Endodermal cell (in vitro differentiated cells): Measurements from ENCODE around the gene EDRF1. TPM values are rescaled to one million over a fixed set of nuclear protein-coding genes. Genes with fewer than 3 reads are reported as not detected.

ENCODE experiments used
- DNase-seq: peaks from one replicate; pipeline ENCODE4 v3.0.0-alpha.2; 2017
- H3K27ac ChIP-seq: 2 replicates; pipeline ENCODE4 v1.5.1; 2013; ENCODE audit warnings: mild to moderate bottlenecking, low read depth, low read length, moderate library complexity
- H3K27me3 ChIP-seq: 2 replicates; pipeline ENCODE4 v1.6.1; 2013; ENCODE audit warnings: mild to moderate bottlenecking, low read length, moderate library complexity; ENCODE audit not compliant: insufficient read depth, control insufficient read depth, poor library complexity, severe bottlenecking
- H3K36me3 ChIP-seq: 2 replicates; pipeline ENCODE4 v1.7.0; 2013; ENCODE audit warnings: mild to moderate bottlenecking, low read length, moderate library complexity; ENCODE audit not compliant: control insufficient read depth, insufficient read depth
- H3K4me1 ChIP-seq: one replicate; pipeline ENCODE4 v1.7.0; 2013; ENCODE audit warnings: low read length; ENCODE audit not compliant: control insufficient read depth, insufficient read depth
- H3K4me3 ChIP-seq: 2 replicates; pipeline ENCODE4 v1.5.1; 2013; ENCODE audit warnings: mild to moderate bottlenecking, low read length, moderate library complexity
- H3K9ac ChIP-seq: 2 replicates; pipeline ENCODE4 v1.6.1; 2013; ENCODE audit warnings: mild to moderate bottlenecking, low read length, moderate library complexity; ENCODE audit not compliant: poor library complexity, severe bottlenecking; ENCODE audit errors: extremely low read depth
- H3K9me3 ChIP-seq: 2 replicates; pipeline ENCODE4 v1.6.1; 2013; ENCODE audit warnings: mild to moderate bottlenecking, low read length, moderate library complexity; ENCODE audit not compliant: control insufficient read depth
- H3K27ac Mint-ChIP-seq: 2 replicates; pipeline ENCODE4 v1.8.0; 2020; ENCODE audit warnings: mixed read lengths
- H3K27me3 Mint-ChIP-seq: 2 replicates; pipeline ENCODE4 v1.8.0; 2021; ENCODE audit warnings: mild to moderate bottlenecking, mixed read lengths; ENCODE audit not compliant: insufficient read depth
- H3K36me3 Mint-ChIP-seq: 2 replicates; pipeline ENCODE4 v1.8.0; 2020; ENCODE audit warnings: low read depth, mixed read lengths
- H3K4me1 Mint-ChIP-seq: 2 replicates; pipeline ENCODE4 v1.8.0; 2020; ENCODE audit warnings: mixed read lengths
- H3K4me3 Mint-ChIP-seq: 2 replicates; pipeline ENCODE4 v1.8.0; 2020; ENCODE audit warnings: mild to moderate bottlenecking, moderate library complexity, mixed read lengths
- H3K9me3 Mint-ChIP-seq: 2 replicates; pipeline ENCODE4 v1.8.0; 2020; ENCODE audit warnings: mild to moderate bottlenecking, mixed read lengths
- WGBS, 2 experiments: methylation state at CpG; one replicate each; pipeline versions ENCODE4 v1.1.5 to v1.1.7; 2013; ENCODE audit warnings: missing lambda C conversion rate in 2 of 2, mixed read lengths in 1 of 2; ENCODE audit not compliant: insufficient coverage in 1 of 2, insufficient read length in 1 of 2; 5-methylcytosine and 5-hydroxymethylcytosine counted together
- total RNA-seq, 2 donors: library from RNA; stranded (reverse); fragmentation: NEBNext Ultra II Directional in 1 of 2; extraction: Animal tissue kit (Norgen Biotek cat#: 25700) in 1 of 2; gene quantifications; 2 replicates in 1 of 2; 3 replicates in 1 of 2; pipeline ENCODE4 v1.2.1, GENCODE V29; 2021
- TF ChIP-seq, protein P1 (sequence below): fragments of 200-600 bp; sonication (generic); conservative IDR thresholded peaks from 2 replicates; pipeline ENCODE4 v1.5.0; 2021; ENCODE audit warnings: antibody characterized with exemption, mild to moderate bottlenecking

Gene EDRF1
- total RNA-seq, 2 donors from 2014 or later = 44.5 to 46.8 TPM

GRCh38 chr10:125726914-125727313 is 7.4 kb downstream of the EDRF1 start:
- H3K36me3 ChIP-seq = peaks cover 96% of the 10 kb centered on the region
- no peak overlapping the region for H3K27ac Mint-ChIP-seq
- H3K36me3 Mint-ChIP-seq = peaks cover 70% of the 10 kb centered on the region
- no peak for DNase-seq
- no peaks in the 10 kb centered on the region for H3K9me3 ChIP-seq
- no peaks in the 10 kb centered on the region for H3K27me3 ChIP-seq
- no peak overlapping the region for H3K9ac ChIP-seq
- H3K9me3 Mint-ChIP-seq = no peaks in the 10 kb centered on the region
- TF ChIP-seq, protein P1, sequence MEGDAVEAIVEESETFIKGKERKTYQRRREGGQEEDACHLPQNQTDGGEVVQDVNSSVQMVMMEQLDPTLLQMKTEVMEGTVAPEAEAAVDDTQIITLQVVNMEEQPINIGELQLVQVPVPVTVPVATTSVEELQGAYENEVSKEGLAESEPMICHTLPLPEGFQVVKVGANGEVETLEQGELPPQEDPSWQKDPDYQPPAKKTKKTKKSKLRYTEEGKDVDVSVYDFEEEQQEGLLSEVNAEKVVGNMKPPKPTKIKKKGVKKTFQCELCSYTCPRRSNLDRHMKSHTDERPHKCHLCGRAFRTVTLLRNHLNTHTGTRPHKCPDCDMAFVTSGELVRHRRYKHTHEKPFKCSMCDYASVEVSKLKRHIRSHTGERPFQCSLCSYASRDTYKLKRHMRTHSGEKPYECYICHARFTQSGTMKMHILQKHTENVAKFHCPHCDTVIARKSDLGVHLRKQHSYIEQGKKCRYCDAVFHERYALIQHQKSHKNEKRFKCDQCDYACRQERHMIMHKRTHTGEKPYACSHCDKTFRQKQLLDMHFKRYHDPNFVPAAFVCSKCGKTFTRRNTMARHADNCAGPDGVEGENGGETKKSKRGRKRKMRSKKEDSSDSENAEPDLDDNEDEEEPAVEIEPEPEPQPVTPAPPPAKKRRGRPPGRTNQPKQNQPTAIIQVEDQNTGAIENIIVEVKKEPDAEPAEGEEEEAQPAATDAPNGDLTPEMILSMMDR = no peak
- H3K27ac ChIP-seq = no peak overlapping the region
- no peaks in the 10 kb centered on the region for H3K27me3 Mint-ChIP-seq
- 95% methylated on average over 5 to 7 of the region's 7 CpGs for WGBS, 2 experiments
- H3K4me1 ChIP-seq = peaks cover 3% of the 10 kb centered on the region
- H3K4me1 Mint-ChIP-seq = no peaks in the 10 kb centered on the region
- no peak overlapping the region for H3K4me3 Mint-ChIP-seq
- no peak overlapping the region for H3K4me3 ChIP-seq

GRCh38 chr10:125727436-125727835 is 7.9 kb downstream of the EDRF1 start:
- TF ChIP-seq, protein P1 = no peak
- Mint-ChIP-seq H3K27ac (no peak overlapping the region), H3K4me1 (no peaks in the 10 kb centered on the region), H3K9me3 (no peaks in the 10 kb centered on the region), H3K27me3 (no peaks in the 10 kb centered on the region), H3K4me3 (no peak overlapping the region), H3K36me3 (peaks cover 70% of the 10 kb centered on the region)
- DNase-seq = no peak
- Histone ChIP-seq H3K27me3 (no peaks in the 10 kb centered on the region), H3K27ac (no peak overlapping the region), H3K9me3 (no peaks in the 10 kb centered on the region), H3K4me1 (no peaks in the 10 kb centered on the region), H3K4me3 (no peak overlapping the region), H3K9ac (no peak overlapping the region), H3K36me3 (peaks cover 96% of the 10 kb centered on the region)
- 61 to 100% methylated on average over 1 to 3 of the region's 3 CpGs for WGBS, 2 experiments

DNA sequence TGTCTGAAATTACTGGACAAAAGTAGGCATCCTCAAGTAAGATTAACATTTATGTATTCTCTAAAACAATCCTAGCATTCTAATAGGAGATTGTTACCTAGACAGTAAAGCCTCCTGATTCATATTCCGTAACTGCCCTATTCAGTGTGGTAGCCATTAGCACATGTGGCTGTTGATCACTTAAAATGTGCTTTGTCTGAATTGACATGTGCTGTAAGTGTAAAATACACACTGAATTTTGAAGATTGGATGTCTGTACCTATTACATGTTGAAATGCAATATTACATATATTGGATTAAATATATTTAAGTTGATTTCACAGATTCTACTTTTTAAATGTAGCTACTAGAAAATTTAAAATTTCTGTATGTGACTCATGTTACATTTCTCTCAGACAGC is 14.6 kb downstream of the EDRF1 start:
- H3K4me1 ChIP-seq = no peaks in the 10 kb centered on the region
- H3K4me3 Mint-ChIP-seq = no peak overlapping the region
- no peak overlapping the region for H3K27ac Mint-ChIP-seq
- peaks cover 99% of the 10 kb centered on the region for H3K36me3 ChIP-seq
- H3K9ac ChIP-seq = no peak overlapping the region
- no peaks in the 10 kb centered on the region for H3K9me3 ChIP-seq
- H3K36me3 Mint-ChIP-seq = peaks cover 77% of the 10 kb centered on the region
- H3K27me3 ChIP-seq = no peaks in the 10 kb centered on the region
- DNase-seq = no peak
- H3K9me3 Mint-ChIP-seq = no peaks in the 10 kb centered on the region
- 100% methylated on average over 1 of the region's 1 CpG for whole genome bisulfite sequencing, 2 experiments
- TF ChIP-seq, protein P1 = no peak
- no peaks in the 10 kb centered on the region for H3K27me3 Mint-ChIP-seq
- H3K4me3 ChIP-seq = no peak overlapping the region
- H3K27ac ChIP-seq = no peak overlapping the region
- H3K4me1 Mint-ChIP-seq = no peaks in the 10 kb centered on the region
